Measurements from ENCODE around the gene CAPS. TPM values are rescaled to one million over a fixed set of nuclear protein-coding genes. Genes with fewer than 3 reads are reported as not detected.

CAPS gene
- total RNA-seq, 1 experiment from 2014 or later, result 32.0 TPM

- no peaks in the 10 kb centered on the region for H3F3A ChIP-seq (ENCODE audit: insufficient read depth, low read depth)
- peaks cover 35% of the 10 kb centered on the region for H4K20me1 ChIP-seq (ENCODE audit: insufficient read depth)
- no peak overlapping the region for H2AFZ ChIP-seq
- POLR2A ChIA-PET (ENCODE audit: unreplicated experiment), result no interaction called here
- no peak overlapping the region for H3K4me2 ChIP-seq
- H3K4me1 ChIP-seq (replicated peaks; ENCODE audit: insufficient read depth), result no peaks in the 10 kb centered on the region
- H3K4me3 ChIP-seq, result no peak overlapping the region
- H3K36me3 ChIP-seq (ENCODE audit: low read depth), result no peaks in the 10 kb centered on the region
- H3K27ac ChIP-seq, result no peak overlapping the region
- no peaks in the 10 kb centered on the region for H3K27me3 ChIP-seq (ENCODE audit: insufficient read depth, low read depth)
- CTCF ChIA-PET, result no interaction called here
- H3K79me2 ChIP-seq (ENCODE audit: low read depth), result peaks cover 54% of the 10 kb centered on the region
- H3K9me3 ChIP-seq (ENCODE audit: insufficient read depth, low read depth), result no peaks in the 10 kb centered on the region
- intact Hi-C loops (cut with micrococcal nuclease; ENCODE audit: unreplicated experiment), result no loop called here
- no peak for DNase-seq
- TF ChIP-seq EZH2 (IDR thresholded peaks at IDR 0.05; ENCODE audit: low read depth) (no peak), CTCF (conservative IDR thresholded peaks at IDR 0.05) (no peak)
- H3K9me2 ChIP-seq (ENCODE audit: insufficient read depth), result no peaks in the 10 kb centered on the region
- no TSS peak for BruUV-seq (replicated peaks)
These were observed 41.5 kb downstream of the CAPS start for GRCh38 chr19:5955636-5955935.

- no peak overlapping the region for H3K4me2 ChIP-seq
- no peak overlapping the region for H3K27ac ChIP-seq
- intact Hi-C loops (cut with micrococcal nuclease; ENCODE audit: unreplicated experiment), result no loop called here
- no peak for DNase-seq
- H3F3A ChIP-seq (ENCODE audit: insufficient read depth, low read depth), result no peaks in the 10 kb centered on the region
- peaks cover 62% of the 10 kb centered on the region for H3K79me2 ChIP-seq (ENCODE audit: low read depth)
- ChIA-PET POLR2A (ENCODE audit: unreplicated experiment) (no interaction called here), CTCF (no interaction called here)
- H3K36me3 ChIP-seq (ENCODE audit: low read depth), result no peaks in the 10 kb centered on the region
- no TSS peak for BruUV-seq (replicated peaks)
- H4K20me1 ChIP-seq (ENCODE audit: insufficient read depth), result peaks cover 41% of the 10 kb centered on the region
- no peaks in the 10 kb centered on the region for H3K27me3 ChIP-seq (ENCODE audit: insufficient read depth, low read depth)
- no peaks in the 10 kb centered on the region for H3K9me3 ChIP-seq (ENCODE audit: insufficient read depth, low read depth)
- no peak overlapping the region for H3K4me3 ChIP-seq
- no peaks in the 10 kb centered on the region for H3K9me2 ChIP-seq (ENCODE audit: insufficient read depth)
- TF ChIP-seq EZH2 (IDR thresholded peaks at IDR 0.05; ENCODE audit: low read depth) (no peak), CTCF (conservative IDR thresholded peaks at IDR 0.05) (no peak)
- no peaks in the 10 kb centered on the region for H3K4me1 ChIP-seq (replicated peaks; ENCODE audit: insufficient read depth)
- H2AFZ ChIP-seq, result no peak overlapping the region
These were observed 42.3 kb downstream of the CAPS start for GRCh38 chr19:5956323-5956722.

- no peak overlapping the region for H3K4me3 ChIP-seq
- ChIA-PET CTCF (no interaction called here), POLR2A (ENCODE audit: unreplicated experiment) (interaction anchor here (0.6 kb wide), 1 partner anchor 14 kb away, joined by 28 read pairs; no protein-coding TSS in a partner anchor)
- no peaks in the 10 kb centered on the region for H3K4me1 ChIP-seq (replicated peaks; ENCODE audit: insufficient read depth)
- no peaks in the 10 kb centered on the region for H3K9me2 ChIP-seq (ENCODE audit: insufficient read depth)
- H3K9me3 ChIP-seq (ENCODE audit: insufficient read depth, low read depth), result no peaks in the 10 kb centered on the region
- TF ChIP-seq CTCF (conservative IDR thresholded peaks at IDR 0.05) (no peak), EZH2 (IDR thresholded peaks at IDR 0.05; ENCODE audit: low read depth) (no peak)
- no TSS peak for BruUV-seq (replicated peaks)
- H4K20me1 ChIP-seq (ENCODE audit: insufficient read depth), result peaks cover 45% of the 10 kb centered on the region
- no peak overlapping the region for H2AFZ ChIP-seq
- DNase-seq, result no peak
- no peaks in the 10 kb centered on the region for H3K36me3 ChIP-seq (ENCODE audit: low read depth)
- H3K27ac ChIP-seq, result no peak overlapping the region
- intact Hi-C loops (cut with micrococcal nuclease; ENCODE audit: unreplicated experiment), result no loop called here
- H3K27me3 ChIP-seq (ENCODE audit: insufficient read depth, low read depth), result no peaks in the 10 kb centered on the region
- no peak overlapping the region for H3K4me2 ChIP-seq
- H3K79me2 ChIP-seq (ENCODE audit: low read depth), result peaks cover 66% of the 10 kb centered on the region
- H3F3A ChIP-seq (ENCODE audit: insufficient read depth, low read depth), result no peaks in the 10 kb centered on the region
These were observed 42.7 kb downstream of the CAPS start for GRCh38 chr19:5956728-5957127.
